K562 (cell line): ENCODE measurements around the gene HERPUD2.

ENCODE experiments used
- CSDE1 ChIP-seq, 2 experiments: fragments of 450-650 bp; IDR thresholded peaks; 2 replicates each; pipeline ENCODE4 v1.6.1; 2016; ENCODE audit warnings: mild to moderate bottlenecking in 1 of 2
- EP300 ChIP-seq: IDR thresholded peaks from 2 replicates; pipeline ENCODE4 v1.6.1; 2012; ENCODE audit warnings: low read length, improper control_type of control experiment
- HDAC1 ChIP-seq, 2 experiments: fragments of 450-650 bp; IDR thresholded peaks; 2 replicates each; pipeline ENCODE4 v1.6.1; 2016 to 2017; ENCODE audit warnings: inconsistent platforms in 1 of 2, mild to moderate bottlenecking in 1 of 2, moderate library complexity in 1 of 2
- SREBF2 ChIP-seq: sonication (generic); formaldehyde crosslinking; IDR thresholded peaks from 2 replicates; pipeline ENCODE4 v1.4.0; 2020; ENCODE audit warnings: mild to moderate bottlenecking, missing genetic modification reagents
- ZNF764 ChIP-seq: fragments of 250-450 bp; sonication (Bioruptor Pico); IDR thresholded peaks from 2 replicates; pipeline ENCODE4 v1.4.0; 2020; ENCODE audit warnings: low read depth, mild to moderate bottlenecking, moderate library complexity

GRCh38 chr7:35685781-35686180, 9.2 kb downstream of the HERPUD2 start:
- TF ChIP-seq SREBF2 (CRISPR knock-in tag) (no peak), CSDE1 (IDR thresholded peaks at IDR 0.05) (no peak), ZNF764 (no peak), EP300 (no peak), HDAC1 (IDR thresholded peaks at IDR 0.05) (no peak)
